ENCODE results near the gene TDRD7. TPM values are rescaled to one million over a fixed set of nuclear protein-coding genes. Genes with fewer than 3 reads are reported as not detected.

Gene TDRD7
- total and polyA plus RNA-seq, 2 donors from 2014 or later: 7.8 to 15.0 TPM

GRCh38 chr9:97413462-97413861 is 1.6 kb downstream of the TDRD7 start:
- H3K9ac ChIP-seq (ENCODE audit: low read length in 3 of 3): no peak overlapping the region
- intact Hi-C loops (cut with DNase I): no loop called here

DNA sequence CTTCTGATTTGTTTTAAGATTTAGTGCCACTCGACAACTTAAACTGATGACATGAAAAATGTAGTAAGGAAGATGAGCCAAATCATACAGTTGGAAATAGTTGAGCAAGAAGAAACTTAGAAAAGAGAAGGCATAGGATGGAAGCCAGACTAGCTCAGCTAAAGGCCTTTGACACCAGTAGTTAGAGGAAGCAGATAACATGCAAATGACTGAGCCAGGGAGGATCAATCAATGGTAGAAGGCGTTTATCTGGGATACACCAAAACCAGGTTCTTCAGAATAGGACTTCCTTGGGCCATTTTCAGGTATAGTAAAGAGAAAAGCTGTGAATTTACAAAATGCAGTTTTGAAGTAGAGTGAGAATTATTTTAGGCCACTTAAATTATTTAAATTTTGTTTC is 3.2 kb downstream of the TDRD7 start:
- intact Hi-C loops (cut with DNase I): no loop called here
- Histone ChIP-seq H3K4me3 (ENCODE audit: low read length in 3 of 3) (no peak overlapping the region), H3K4me1 (ENCODE audit: control insufficient read depth in 2 of 3, insufficient read depth in 2 of 3, low read depth in 1 of 3, low read length in 3 of 3) (peaks cover 0 to 5% (median 3%) of the 10 kb centered on the region in 3 donors), H3K27ac (ENCODE audit: low read depth in 2 of 2, low read length in 2 of 2) (no peak overlapping the region), H3K36me3 (ENCODE audit: control insufficient read depth in 2 of 3, insufficient read depth in 3 of 3, low read length in 3 of 3) (no peaks in the 10 kb centered on the region), H3K9me3 (ENCODE audit: control insufficient read depth in 2 of 3, insufficient read depth in 1 of 3, low read length in 3 of 3) (no peaks in the 10 kb centered on the region), H3K27me3 (ENCODE audit: control insufficient read depth, insufficient read depth, low read length) (no peaks in the 10 kb centered on the region), H3K9ac (ENCODE audit: low read length in 3 of 3) (no peak overlapping the region)
- FAIRE-seq (no peak), DNase-seq (no peak)
- no peak for TF ChIP-seq CTCF (IDR thresholded peaks at IDR 0.05; ENCODE audit: borderline replicate concordance, extremely low read depth, insufficient read depth)

More at GRCh38 chr9:97413462-97413861, 1.6 kb downstream of the TDRD7 start:
- Histone ChIP-seq H3K36me3 (ENCODE audit: control insufficient read depth in 2 of 3, insufficient read depth in 3 of 3, low read length in 3 of 3) (no peaks in the 10 kb centered on the region), H3K27ac (ENCODE audit: low read depth in 2 of 2, low read length in 2 of 2) (no peak overlapping the region), H3K27me3 (ENCODE audit: control insufficient read depth, insufficient read depth, low read length) (no peaks in the 10 kb centered on the region), H3K4me1 (ENCODE audit: control insufficient read depth in 2 of 3, insufficient read depth in 2 of 3, low read depth in 1 of 3, low read length in 3 of 3) (peaks cover 0 to 5% (median 3%) of the 10 kb centered on the region in 3 donors), H3K4me3 (ENCODE audit: low read length in 3 of 3) (no peak overlapping the region), H3K9me3 (ENCODE audit: control insufficient read depth in 2 of 3, insufficient read depth in 1 of 3, low read length in 3 of 3) (no peaks in the 10 kb centered on the region)
- FAIRE-seq: no peak
- DNase-seq: no peak
- TF ChIP-seq CTCF (IDR thresholded peaks at IDR 0.05; ENCODE audit: borderline replicate concordance, extremely low read depth, insufficient read depth): no peak

DNA sequence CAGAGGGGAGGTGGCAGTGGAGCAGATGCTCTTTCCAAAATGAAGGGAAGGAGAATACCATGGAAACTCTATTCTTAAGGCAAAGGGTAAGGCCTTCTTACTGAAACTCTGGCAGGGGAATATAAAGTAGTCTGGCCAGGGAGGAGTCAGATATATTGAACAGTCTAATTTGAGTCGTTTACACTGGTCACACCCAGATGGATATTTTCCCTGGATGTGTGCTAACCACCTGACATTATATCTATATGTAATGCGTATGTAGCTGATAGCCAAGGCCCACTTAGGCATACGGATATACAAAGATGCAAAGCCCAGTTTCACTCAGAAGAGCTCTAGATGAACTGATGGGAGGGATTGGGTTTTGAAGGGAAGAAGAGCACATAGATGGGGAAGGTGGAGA is 7.0 kb downstream of the TDRD7 start:
- intact Hi-C loops (cut with DNase I): no loop called here
- Histone ChIP-seq H3K9ac (ENCODE audit: low read length in 3 of 3) (no peak overlapping the region), H3K27ac (ENCODE audit: low read depth in 2 of 2, low read length in 2 of 2) (no peak overlapping the region), H3K4me1 (ENCODE audit: control insufficient read depth in 2 of 3, insufficient read depth in 2 of 3, low read depth in 1 of 3, low read length in 3 of 3) (no peaks in the 10 kb centered on the region), H3K9me3 (ENCODE audit: control insufficient read depth in 2 of 3, insufficient read depth in 1 of 3, low read length in 3 of 3) (no peaks in the 10 kb centered on the region), H3K4me3 (ENCODE audit: low read length in 3 of 3) (no peak overlapping the region), H3K27me3 (ENCODE audit: control insufficient read depth, insufficient read depth, low read length) (no peaks in the 10 kb centered on the region), H3K36me3 (ENCODE audit: control insufficient read depth in 2 of 3, insufficient read depth in 3 of 3, low read length in 3 of 3) (no peaks in the 10 kb centered on the region)
- FAIRE-seq (no peak), DNase-seq (no peak)
- TF ChIP-seq CTCF (IDR thresholded peaks at IDR 0.05; ENCODE audit: borderline replicate concordance, extremely low read depth, insufficient read depth): no peak

GRCh38 chr9:97419309-97419867 is 7.5 kb downstream of the TDRD7 start:
- H3K27ac ChIP-seq (ENCODE audit: low read depth in 2 of 2, low read length in 2 of 2): no peak overlapping the region
- TF ChIP-seq CTCF (IDR thresholded peaks at IDR 0.05; ENCODE audit: borderline replicate concordance, extremely low read depth, insufficient read depth): no peak
- no peak for FAIRE-seq

More at GRCh38 chr9:97419309-97419867, 7.5 kb downstream of the TDRD7 start:
- H3K9me3 ChIP-seq (ENCODE audit: control insufficient read depth in 2 of 3, insufficient read depth in 1 of 3, low read length in 3 of 3): no peaks in the 10 kb centered on the region
- no peak for DNase-seq
- no peak overlapping the region for H3K4me3 ChIP-seq (ENCODE audit: low read length in 3 of 3)
- no peaks in the 10 kb centered on the region for H3K36me3 ChIP-seq (ENCODE audit: control insufficient read depth in 2 of 3, insufficient read depth in 3 of 3, low read length in 3 of 3)
- intact Hi-C loops (cut with DNase I): no loop called here
- no peaks in the 10 kb centered on the region for H3K4me1 ChIP-seq (ENCODE audit: control insufficient read depth in 2 of 3, insufficient read depth in 2 of 3, low read depth in 1 of 3, low read length in 3 of 3)
- H3K9ac ChIP-seq (ENCODE audit: low read length in 3 of 3): no peak overlapping the region
- no peaks in the 10 kb centered on the region for H3K27me3 ChIP-seq (ENCODE audit: control insufficient read depth, insufficient read depth, low read length)
